GM12878 (cell line): ENCODE results near the gene TTI1. TPM values are rescaled to one million over a fixed set of nuclear protein-coding genes. Genes with fewer than 3 reads are reported as not detected.

Source experiments
- CBX3 ChIP-seq: fragments of 200-600 bp; sonication (generic); IDR thresholded peaks from 2 replicates; pipeline ENCODE4 v1.6.1; 2016; ENCODE audit warnings: low read depth, borderline replicate concordance
- CREB1 ChIP-seq: IDR thresholded peaks from 2 replicates; pipeline ENCODE4 v1.6.1; 2012; ENCODE audit warnings: low read depth, mild to moderate bottlenecking, inconsistent platforms
- CREM ChIP-seq: IDR thresholded peaks from 2 replicates; pipeline ENCODE4 v1.6.1; 2014; ENCODE audit warnings: antibody characterized with exemption, low read depth
- DPF2 ChIP-seq: fragments of 450-650 bp; IDR thresholded peaks from 2 replicates; pipeline ENCODE4 v1.6.1; 2017; ENCODE audit warnings: mild to moderate bottlenecking
- ELK1 ChIP-seq: IDR thresholded peaks from 2 replicates; pipeline ENCODE4 v1.6.1; 2012; ENCODE audit warnings: low read depth, low read length, improper control_type of control experiment
- KLF5 ChIP-seq: fragments of 450-650 bp; IDR thresholded peaks from 2 replicates; pipeline ENCODE4 v1.6.1; 2014; ENCODE audit warnings: mild to moderate bottlenecking; ENCODE audit not compliant: partially characterized antibody
- MTA3 ChIP-seq: IDR thresholded peaks from 2 replicates; pipeline ENCODE4 v1.6.1; 2012; ENCODE audit warnings: low read length, inconsistent platforms, borderline replicate concordance
- NR2C2 ChIP-seq: IDR thresholded peaks from 2 replicates; pipeline ENCODE4 v1.6.1; 2011; ENCODE audit warnings: borderline replicate concordance, low read depth; ENCODE audit not compliant: control insufficient read depth, insufficient read length
- NR2F1 ChIP-seq: fragments of 450-650 bp; conservative IDR thresholded peaks from 2 replicates; pipeline ENCODE4 v1.6.1; 2017; ENCODE audit warnings: mild to moderate bottlenecking
- RB1 ChIP-seq: fragments of 450-650 bp; formaldehyde crosslinking; IDR thresholded peaks from 2 replicates; pipeline ENCODE4 v1.6.1; 2017; ENCODE audit warnings: mild to moderate bottlenecking, borderline replicate concordance
- RFX5 ChIP-seq: IDR thresholded peaks from 2 replicates; pipeline ENCODE4 v1.6.1; 2011; ENCODE audit warnings: low read depth, low read length, improper control_type of control experiment
- RUNX3 ChIP-seq: IDR thresholded peaks from 2 replicates; pipeline ENCODE4 v1.6.1; 2012; ENCODE audit warnings: low read length, inconsistent platforms
- SREBF2 ChIP-seq: IDR thresholded peaks from 2 replicates; pipeline ENCODE4 v1.6.1; 2012; ENCODE audit warnings: mild to moderate bottlenecking, low read length
- SRF ChIP-seq, 2 experiments: IDR thresholded peaks; 2 replicates each; pipeline ENCODE4 v1.6.1; 2011; ENCODE audit warnings: low read depth in 2 of 2, low read length in 2 of 2, mild to moderate bottlenecking in 1 of 2, moderate library complexity in 1 of 2
- TBL1XR1 ChIP-seq: IDR thresholded peaks from 2 replicates; pipeline ENCODE4 v1.6.1; 2012; ENCODE audit warnings: low read depth, low read length, improper control_type of control experiment
- polyA plus RNA-seq, 11 experiments: library from polyadenylated mRNA; depleted of rRNA in 4 of 11; unstranded in 6 of 11; stranded (reverse) in 5 of 11; fragments of >200 nt; fragmentation: Nextera tagmentation in 4 of 11; fragmentation: Illumina TruSeq in 1 of 11; extraction: Ambion mirVana in 4 of 11; extraction: Trizol in 1 of 11; gene quantifications; 1 replicate in 1 of 11; 2 replicates in 10 of 11; pipeline versions ENCODE4 v1.2.1 to v1.2.3, GENCODE V29; 2011 to 2016; ENCODE audit warnings: inconsistent platforms in 2 of 11, missing spikeins in 2 of 11, low read depth in 1 of 11
- total RNA-seq, 4 experiments: library from RNA; depleted of rRNA in 3 of 4; stranded (reverse); fragments of >200 nt in 3 of 4; fragmentation: Illumina TruSeq in 1 of 4; extraction: Trizol in 1 of 4; gene quantifications; 2 replicates each; pipeline versions ENCODE4 v1.2.1 to v1.2.3, GENCODE V29; 2013 to 2021
- TF ChIP-seq, protein P1 (sequence below): fragments of 450-650 bp; IDR thresholded peaks from 2 replicates; pipeline ENCODE4 v1.6.1; 2014; ENCODE audit warnings: mild to moderate bottlenecking
- TF ChIP-seq, protein P2 (sequence below): fragments of 450-650 bp; IDR thresholded peaks from 2 replicates; pipeline ENCODE4 v1.6.1; 2017; ENCODE audit warnings: mild to moderate bottlenecking, moderate library complexity
- TF ChIP-seq, protein P3 (sequence below): IDR thresholded peaks from 2 replicates; pipeline ENCODE4 v1.6.1; 2011; ENCODE audit warnings: low read depth, low read length, improper control_type of control experiment, borderline replicate concordance
- TF ChIP-seq, protein P4 (sequence below): fragments of 450-650 bp; IDR thresholded peaks from 2 replicates; pipeline ENCODE4 v1.6.1; 2017; ENCODE audit warnings: mild to moderate bottlenecking, moderate library complexity

TTI1 gene
- total and polyA plus RNA-seq, 10 of the 15 experiments (the other 5 are each of a cell fraction or from before 2014, with no cell fraction given) = 5.3 to 44.6 (median 24.9) TPM

DNA sequence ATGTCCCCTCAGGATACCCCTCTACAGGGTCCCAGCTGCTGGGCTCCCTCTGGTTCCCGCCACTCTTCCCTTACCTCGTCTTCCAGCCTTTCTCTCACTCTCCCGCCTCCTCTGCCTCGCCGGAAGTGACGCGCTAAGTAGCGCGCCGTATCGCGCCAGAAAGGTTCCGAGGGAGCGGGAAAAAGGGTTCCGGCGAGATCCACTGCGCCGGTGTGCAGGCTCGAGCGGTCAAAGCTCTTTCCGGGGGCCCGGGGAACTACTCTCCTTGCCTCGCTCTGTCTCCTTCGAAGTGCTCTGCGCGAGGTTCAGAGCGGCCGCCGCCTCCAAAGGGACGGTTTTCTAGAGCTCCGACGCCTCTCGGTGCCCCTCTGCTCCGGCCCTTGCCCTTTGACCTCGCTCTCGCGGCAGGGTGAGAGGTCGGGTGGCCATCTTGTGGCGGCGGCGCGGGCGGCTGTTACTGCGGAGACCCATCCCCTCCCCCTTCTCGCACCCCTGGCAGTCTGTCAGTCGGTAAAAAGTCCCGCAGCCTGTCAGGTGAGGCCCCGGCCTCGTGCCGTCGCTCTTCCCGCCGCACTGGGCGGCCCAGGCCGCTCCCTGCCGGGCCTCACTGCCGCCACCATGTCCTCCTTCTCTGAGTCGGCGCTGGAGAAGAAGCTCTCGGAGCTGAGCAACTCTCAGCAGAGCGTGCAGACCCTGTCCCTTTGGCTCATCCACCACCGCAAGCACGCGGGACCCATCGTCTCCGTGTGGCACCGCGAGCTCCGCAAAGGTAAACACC is at the start of gene TTI1, which contains the start of gene RPRD1B (continued):
- TF ChIP-seq SRF (IDR thresholded peaks at IDR 0.05; ENCODE audit: low read depth in 2 of 2, low read length in 2 of 2) = peak in 1 of 2 experiments; percentile 87; a peak in 2 of 4 replicates
- TF ChIP-seq RFX5 = no peak
- peak; percentile 54; the same call in 1 of the 2 replicates for TF ChIP-seq DPF2
- TF ChIP-seq NR2F1 = peak; percentile 100
- peak; percentile 96 for TF ChIP-seq ELK1
- TF ChIP-seq, protein P1, sequence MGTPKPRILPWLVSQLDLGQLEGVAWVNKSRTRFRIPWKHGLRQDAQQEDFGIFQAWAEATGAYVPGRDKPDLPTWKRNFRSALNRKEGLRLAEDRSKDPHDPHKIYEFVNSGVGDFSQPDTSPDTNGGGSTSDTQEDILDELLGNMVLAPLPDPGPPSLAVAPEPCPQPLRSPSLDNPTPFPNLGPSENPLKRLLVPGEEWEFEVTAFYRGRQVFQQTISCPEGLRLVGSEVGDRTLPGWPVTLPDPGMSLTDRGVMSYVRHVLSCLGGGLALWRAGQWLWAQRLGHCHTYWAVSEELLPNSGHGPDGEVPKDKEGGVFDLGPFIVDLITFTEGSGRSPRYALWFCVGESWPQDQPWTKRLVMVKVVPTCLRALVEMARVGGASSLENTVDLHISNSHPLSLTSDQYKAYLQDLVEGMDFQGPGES = no peak
- peak; percentile 98 for TF ChIP-seq CREB1
- TF ChIP-seq CBX3 = no peak
- TF ChIP-seq, protein P2, sequence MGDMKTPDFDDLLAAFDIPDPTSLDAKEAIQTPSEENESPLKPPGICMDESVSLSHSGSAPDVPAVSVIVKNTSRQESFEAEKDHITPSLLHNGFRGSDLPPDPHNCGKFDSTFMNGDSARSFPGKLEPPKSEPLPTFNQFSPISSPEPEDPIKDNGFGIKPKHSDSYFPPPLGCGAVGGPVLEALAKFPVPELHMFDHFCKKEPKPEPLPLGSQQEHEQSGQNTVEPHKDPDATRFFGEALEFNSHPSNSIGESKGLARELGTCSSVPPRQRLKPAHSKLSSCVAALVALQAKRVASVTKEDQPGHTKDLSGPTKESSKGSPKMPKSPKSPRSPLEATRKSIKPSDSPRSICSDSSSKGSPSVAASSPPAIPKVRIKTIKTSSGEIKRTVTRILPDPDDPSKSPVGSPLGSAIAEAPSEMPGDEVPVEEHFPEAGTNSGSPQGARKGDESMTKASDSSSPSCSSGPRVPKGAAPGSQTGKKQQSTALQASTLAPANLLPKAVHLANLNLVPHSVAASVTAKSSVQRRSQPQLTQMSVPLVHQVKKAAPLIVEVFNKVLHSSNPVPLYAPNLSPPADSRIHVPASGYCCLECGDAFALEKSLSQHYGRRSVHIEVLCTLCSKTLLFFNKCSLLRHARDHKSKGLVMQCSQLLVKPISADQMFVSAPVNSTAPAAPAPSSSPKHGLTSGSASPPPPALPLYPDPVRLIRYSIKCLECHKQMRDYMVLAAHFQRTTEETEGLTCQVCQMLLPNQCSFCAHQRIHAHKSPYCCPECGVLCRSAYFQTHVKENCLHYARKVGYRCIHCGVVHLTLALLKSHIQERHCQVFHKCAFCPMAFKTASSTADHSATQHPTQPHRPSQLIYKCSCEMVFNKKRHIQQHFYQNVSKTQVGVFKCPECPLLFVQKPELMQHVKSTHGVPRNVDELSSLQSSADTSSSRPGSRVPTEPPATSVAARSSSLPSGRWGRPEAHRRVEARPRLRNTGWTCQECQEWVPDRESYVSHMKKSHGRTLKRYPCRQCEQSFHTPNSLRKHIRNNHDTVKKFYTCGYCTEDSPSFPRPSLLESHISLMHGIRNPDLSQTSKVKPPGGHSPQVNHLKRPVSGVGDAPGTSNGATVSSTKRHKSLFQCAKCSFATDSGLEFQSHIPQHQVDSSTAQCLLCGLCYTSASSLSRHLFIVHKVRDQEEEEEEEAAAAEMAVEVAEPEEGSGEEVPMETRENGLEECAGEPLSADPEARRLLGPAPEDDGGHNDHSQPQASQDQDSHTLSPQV = peak; percentile 63; the same call in 1 of the 2 replicates
- peak; percentile 89; the same call in 1 of the 2 replicates for TF ChIP-seq RB1
- TF ChIP-seq, protein P3, sequence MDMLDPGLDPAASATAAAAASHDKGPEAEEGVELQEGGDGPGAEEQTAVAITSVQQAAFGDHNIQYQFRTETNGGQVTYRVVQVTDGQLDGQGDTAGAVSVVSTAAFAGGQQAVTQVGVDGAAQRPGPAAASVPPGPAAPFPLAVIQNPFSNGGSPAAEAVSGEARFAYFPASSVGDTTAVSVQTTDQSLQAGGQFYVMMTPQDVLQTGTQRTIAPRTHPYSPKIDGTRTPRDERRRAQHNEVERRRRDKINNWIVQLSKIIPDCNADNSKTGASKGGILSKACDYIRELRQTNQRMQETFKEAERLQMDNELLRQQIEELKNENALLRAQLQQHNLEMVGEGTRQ = no peak
- peak; percentile 95 for TF ChIP-seq TBL1XR1
- TF ChIP-seq CREM = peak; percentile 99
- TF ChIP-seq MTA3 = no peak
- peak; percentile 98 for TF ChIP-seq KLF5
- TF ChIP-seq NR2C2 = peak; percentile 93
- TF ChIP-seq RUNX3 = peak; percentile 68
- TF ChIP-seq, protein P4, sequence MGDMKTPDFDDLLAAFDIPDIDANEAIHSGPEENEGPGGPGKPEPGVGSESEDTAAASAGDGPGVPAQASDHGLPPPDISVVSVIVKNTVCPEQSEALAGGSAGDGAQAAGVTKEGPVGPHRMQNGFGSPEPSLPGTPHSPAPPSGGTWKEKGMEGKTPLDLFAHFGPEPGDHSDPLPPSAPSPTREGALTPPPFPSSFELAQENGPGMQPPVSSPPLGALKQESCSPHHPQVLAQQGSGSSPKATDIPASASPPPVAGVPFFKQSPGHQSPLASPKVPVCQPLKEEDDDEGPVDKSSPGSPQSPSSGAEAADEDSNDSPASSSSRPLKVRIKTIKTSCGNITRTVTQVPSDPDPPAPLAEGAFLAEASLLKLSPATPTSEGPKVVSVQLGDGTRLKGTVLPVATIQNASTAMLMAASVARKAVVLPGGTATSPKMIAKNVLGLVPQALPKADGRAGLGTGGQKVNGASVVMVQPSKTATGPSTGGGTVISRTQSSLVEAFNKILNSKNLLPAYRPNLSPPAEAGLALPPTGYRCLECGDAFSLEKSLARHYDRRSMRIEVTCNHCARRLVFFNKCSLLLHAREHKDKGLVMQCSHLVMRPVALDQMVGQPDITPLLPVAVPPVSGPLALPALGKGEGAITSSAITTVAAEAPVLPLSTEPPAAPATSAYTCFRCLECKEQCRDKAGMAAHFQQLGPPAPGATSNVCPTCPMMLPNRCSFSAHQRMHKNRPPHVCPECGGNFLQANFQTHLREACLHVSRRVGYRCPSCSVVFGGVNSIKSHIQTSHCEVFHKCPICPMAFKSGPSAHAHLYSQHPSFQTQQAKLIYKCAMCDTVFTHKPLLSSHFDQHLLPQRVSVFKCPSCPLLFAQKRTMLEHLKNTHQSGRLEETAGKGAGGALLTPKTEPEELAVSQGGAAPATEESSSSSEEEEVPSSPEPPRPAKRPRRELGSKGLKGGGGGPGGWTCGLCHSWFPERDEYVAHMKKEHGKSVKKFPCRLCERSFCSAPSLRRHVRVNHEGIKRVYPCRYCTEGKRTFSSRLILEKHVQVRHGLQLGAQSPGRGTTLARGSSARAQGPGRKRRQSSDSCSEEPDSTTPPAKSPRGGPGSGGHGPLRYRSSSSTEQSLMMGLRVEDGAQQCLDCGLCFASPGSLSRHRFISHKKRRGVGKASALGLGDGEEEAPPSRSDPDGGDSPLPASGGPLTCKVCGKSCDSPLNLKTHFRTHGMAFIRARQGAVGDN = peak; percentile 97
- TF ChIP-seq SREBF2 = peak; percentile 94
